Right lobe of liver (tissue), 6 donors: ENCODE results near the gene TTLL12. TPM values are rescaled to one million over a fixed set of nuclear protein-coding genes. Genes with fewer than 3 reads are reported as not detected.

ENCODE experiments used
- ATAC-seq, 4 donors: fragments of 200-7000 bp; cut with Tn5 transposase; one replicate each; pipeline ENCODE4 v1.9.1; 2020; ENCODE audit warnings: mild to moderate bottlenecking in 4 of 4, moderate library complexity in 4 of 4
- DNase-seq, 3 donors: peaks; one replicate each; pipeline ENCODE4 v3.0.0-alpha.2; 2020
- H3K27ac ChIP-seq, 3 donors: fragments of 200-600 bp; one replicate each; pipeline ENCODE4 v1.8.0; 2022
- H3K27me3 ChIP-seq, 2 donors: fragments of 200-600 bp; one replicate each; pipeline ENCODE4 v1.8.0; 2022
- H3K36me3 ChIP-seq, 4 donors: fragments of 200-600 bp; sonication (generic) in 1 of 4; one replicate each; pipeline versions ENCODE4 v1.5.1 to v1.8.0; 2017 to 2022; ENCODE audit warnings: control low read depth in 1 of 4
- H3K4me1 ChIP-seq, 4 donors: fragments of 200-600 bp; sonication (generic) in 1 of 4; one replicate each; pipeline versions ENCODE4 v1.5.1 to v1.8.0; 2017 to 2022; ENCODE audit warnings: control low read depth in 1 of 4
- H3K4me3 ChIP-seq, 3 donors: fragments of 200-600 bp; one replicate each; pipeline ENCODE4 v1.8.0; 2022
- H3K9me3 ChIP-seq, 4 donors: fragments of 200-600 bp; sonication (generic) in 1 of 4; one replicate each; pipeline versions ENCODE4 v1.5.1 to v1.8.0; 2017 to 2022; ENCODE audit warnings: control low read depth in 1 of 4
- CTCF ChIP-seq, 4 donors: fragments of 200-600 bp in 3 of 4; fragments of 450-650 bp in 1 of 4; IDR thresholded peaks; one replicate each; pipeline versions ENCODE4 v1.5.1 to v1.8.0; 2016 to 2022; ENCODE audit warnings: antibody characterized with exemption in 4 of 4, mild to moderate bottlenecking in 2 of 4
- POLR2A ChIP-seq: fragments of 450-650 bp; IDR thresholded peaks from one replicate; pipeline ENCODE4 v1.6.1; 2017; ENCODE audit warnings: antibody characterized with exemption, mild to moderate bottlenecking
- WGBS: methylation state at CpG from one replicate; pipeline ENCODE4 v1.1.6; 2018; ENCODE audit warnings: low coverage, low lambda C conversion rate; ENCODE audit not compliant: insufficient coverage; ENCODE audit errors: missing lambda C conversion rate; 5-methylcytosine and 5-hydroxymethylcytosine counted together
- intact Hi-C, 2 donors: fragments of 100-400 bp; cut with DNase I; formaldehyde crosslinking; loops; one replicate each; pipeline versions ENCODE4 v1.11.2 to v1.14.1; 2022
- total RNA-seq, 6 experiments: library from RNA; depleted of rRNA in 2 of 6; stranded (reverse); fragments of >200 nt in 2 of 6; fragmentation: NEBNext Ultra II Directional in 3 of 6; extraction: Animal tissue kit (Norgen Biotek cat#: 25700) in 3 of 6; gene quantifications; one replicate each; pipeline versions ENCODE4 v1.1.0 to v1.2.4, GENCODE V29; 2016 to 2023
- donor health status: DM: no; HTN: yes; CAD: no.
- donor health status: DM: no; HTN: no; CAD: no.
- donor health status: DM: no; HTN: no; CAD: no.
- donor health status: DM: no; HTN: yes; CAD: no.
- donor health status: DM: no; HTN: yes; CAD: no.

Gene TTLL12
- total RNA-seq, 6 experiments from 2014 or later: 18.6 to 43.5 (median 24.4) TPM

GRCh38 chr22:43127166-43127908 is 59.6 kb downstream of the TTLL12 start:
- H3K4me3 ChIP-seq: no peak overlapping the region
- intact Hi-C loops: loop anchor here in 1 of 2 donors (10.0 kb wide), 1 partner anchor 63 kb away; no protein-coding TSS in a partner anchor
- H3K4me1 ChIP-seq: peaks cover 0 to 11% (median 2%) of the 10 kb centered on the region in 4 donors
- no peaks in the 10 kb centered on the region for H3K9me3 ChIP-seq
- TF ChIP-seq POLR2A (no peak), CTCF (IDR thresholded peaks at IDR 0.05) (no peak)
- no peak overlapping the region for H3K27ac ChIP-seq
- ATAC-seq (no peak), DNase-seq (no peak)
- WGBS: 100% methylated on average over 4 of the region's 17 CpGs
- H3K27me3 ChIP-seq: no peaks in the 10 kb centered on the region
- no peaks in the 10 kb centered on the region for H3K36me3 ChIP-seq

- H3K36me3 ChIP-seq: no peaks in the 10 kb centered on the region
- H3K27me3 ChIP-seq: no peaks in the 10 kb centered on the region
- peaks cover 0 to 11% (median 2%) of the 10 kb centered on the region in 4 donors for H3K4me1 ChIP-seq
- 33% methylated on average over 1 of the region's 5 CpGs for WGBS
- intact Hi-C loops: loop anchor here in 1 of 2 donors (10.0 kb wide), 1 partner anchor 62 kb away; no protein-coding TSS in a partner anchor
- DNase-seq: no peak
- H3K4me3 ChIP-seq: no peak overlapping the region
- TF ChIP-seq CTCF (IDR thresholded peaks at IDR 0.05) (no peak), POLR2A (no peak)
- H3K9me3 ChIP-seq: no peaks in the 10 kb centered on the region
- ATAC-seq: peak in 1 of 4 donors; percentile 68
- H3K27ac ChIP-seq: peak overlapping the region in 1 of 3 donors; percentile 18
Measured at GRCh38 chr22:43126501-43127165, 60.3 kb downstream of the TTLL12 start.

DNA sequence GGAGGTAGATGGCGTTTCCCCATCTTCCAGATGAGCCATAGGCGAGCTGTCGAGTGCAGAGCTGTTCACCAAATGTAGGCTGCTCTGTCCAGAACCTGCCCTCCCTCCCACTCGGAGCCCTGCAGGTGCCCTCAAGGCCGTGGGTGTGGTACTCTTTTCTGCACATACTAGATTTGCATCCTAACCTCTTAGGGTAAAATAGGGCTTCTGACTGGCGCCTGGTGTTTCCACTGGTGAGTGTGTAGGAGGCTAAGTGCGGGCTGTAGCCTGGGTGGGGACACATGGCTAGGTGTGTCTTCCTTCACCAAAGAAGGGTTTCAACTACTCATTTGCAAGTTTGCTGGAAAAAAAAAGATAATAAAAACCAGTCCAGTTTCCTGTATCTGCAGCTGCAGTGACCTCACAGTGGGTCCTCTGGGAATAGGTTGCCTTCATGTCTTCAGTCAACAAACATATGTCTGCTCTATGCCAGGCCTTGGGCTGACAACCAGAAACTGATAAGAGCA is 67.9 kb downstream of the TTLL12 start:
- intact Hi-C loops: no loop called here
- WGBS: 50% methylated on average over 5 of the region's 7 CpGs
- no peak overlapping the region for H3K27ac ChIP-seq
- no peaks in the 10 kb centered on the region for H3K36me3 ChIP-seq
- no peak overlapping the region for H3K4me3 ChIP-seq
- no peaks in the 10 kb centered on the region for H3K27me3 ChIP-seq
- TF ChIP-seq CTCF (IDR thresholded peaks at IDR 0.05): no peak
- TF ChIP-seq POLR2A: no peak
- DNase-seq (no peak), ATAC-seq (no peak)
- peaks cover 0 to 10% (median 0%) of the 10 kb centered on the region in 4 donors for H3K4me1 ChIP-seq
- no peaks in the 10 kb centered on the region for H3K9me3 ChIP-seq

GRCh38 chr22:43118024-43118849 is 68.7 kb downstream of the TTLL12 start:
- no peak overlapping the region for H3K27ac ChIP-seq
- ATAC-seq: peak in 1 of 4 donors; percentile 13
- WGBS: 80% methylated on average over 8 of the region's 21 CpGs
- H3K9me3 ChIP-seq: no peaks in the 10 kb centered on the region
- intact Hi-C loops: no loop called here
- peaks cover 0 to 10% (median 0%) of the 10 kb centered on the region in 4 donors for H3K4me1 ChIP-seq
- H3K27me3 ChIP-seq: no peaks in the 10 kb centered on the region
- H3K4me3 ChIP-seq: no peak overlapping the region
- H3K36me3 ChIP-seq: no peaks in the 10 kb centered on the region
- TF ChIP-seq POLR2A (no peak), CTCF (IDR thresholded peaks at IDR 0.05) (no peak)
- DNase-seq: no peak
